NCI-H446 treated with DMSO at 0.1 percent for 48 hours (cell line): Measurements from ENCODE around the gene NOL4L.

Experiments used
- DNase-seq: peaks from one replicate; lab custom pipeline; 2025; lab: John Stamatoyannopoulos, UW

NOL4L gene

DNA sequence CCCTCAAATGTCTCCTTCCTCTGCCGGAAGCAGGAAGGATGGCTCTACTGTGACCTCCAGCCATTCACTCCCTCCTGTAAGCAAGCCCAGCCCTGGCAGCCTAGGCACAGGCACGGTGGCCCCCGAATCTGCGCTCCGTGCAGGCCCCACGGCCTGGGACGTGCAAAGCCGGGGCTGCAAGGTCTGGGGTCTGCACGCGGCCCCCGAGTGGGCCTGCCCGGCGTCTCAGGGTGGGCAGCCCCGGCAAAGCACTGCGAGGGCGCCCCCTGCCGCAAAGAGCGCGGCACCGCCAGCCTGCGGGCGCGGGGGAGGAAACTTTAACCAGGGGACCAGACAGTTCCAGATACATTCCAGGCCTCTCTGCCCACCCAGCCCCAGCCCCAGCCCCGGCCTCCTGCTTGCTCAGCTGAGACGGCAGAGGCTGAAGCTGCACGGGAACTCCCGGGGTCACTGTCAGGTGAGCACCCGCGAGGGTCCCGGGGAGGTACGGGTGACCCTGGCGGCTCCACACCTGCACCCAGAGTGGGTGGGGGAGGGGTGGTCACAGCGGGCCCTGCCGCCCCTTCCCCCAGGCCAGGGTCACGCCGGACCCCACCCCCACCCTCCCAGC lies 128.2 kb downstream of the NOL4L start:
- DNase-seq, result no peak

DNA sequence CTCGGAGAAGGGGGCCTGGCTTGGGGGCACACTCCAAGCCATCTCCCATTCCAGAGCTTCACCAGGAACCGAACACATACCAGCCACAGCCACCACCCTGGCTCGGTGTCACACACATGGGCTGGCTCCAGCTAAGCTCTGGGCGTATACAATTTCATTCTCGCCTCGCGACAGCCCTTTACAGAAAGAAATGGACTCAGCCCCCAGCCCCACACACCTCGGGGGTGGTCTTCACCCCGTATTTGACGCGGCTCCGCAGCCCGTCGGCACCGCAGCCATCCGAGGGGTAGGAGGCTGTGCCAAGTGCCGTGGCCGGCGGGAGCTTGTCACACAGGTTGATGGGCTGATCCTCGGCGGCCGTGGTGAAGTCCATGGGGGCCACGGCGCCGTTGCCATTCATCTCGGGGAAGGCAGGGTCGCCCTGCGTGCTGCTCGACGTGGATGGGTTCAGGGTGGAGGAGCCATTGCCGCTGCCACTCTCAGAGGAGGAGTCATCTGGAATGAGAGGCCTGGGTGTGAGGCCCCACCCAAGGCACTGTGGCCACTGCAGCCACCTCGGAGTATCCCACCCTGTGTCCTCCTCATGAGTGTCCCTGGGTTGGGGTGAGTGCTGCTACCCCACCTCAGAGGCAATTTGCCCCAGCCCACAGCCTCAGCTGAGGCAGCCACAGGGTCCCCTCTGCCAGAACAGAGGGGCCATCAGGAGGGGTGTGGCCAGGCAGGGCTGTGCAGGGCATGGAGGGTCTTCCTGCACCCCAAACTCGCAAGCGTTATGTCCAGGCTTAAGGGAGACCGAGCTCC lies 129.0 kb downstream of the NOL4L start:
- no peak for DNase-seq

DNA sequence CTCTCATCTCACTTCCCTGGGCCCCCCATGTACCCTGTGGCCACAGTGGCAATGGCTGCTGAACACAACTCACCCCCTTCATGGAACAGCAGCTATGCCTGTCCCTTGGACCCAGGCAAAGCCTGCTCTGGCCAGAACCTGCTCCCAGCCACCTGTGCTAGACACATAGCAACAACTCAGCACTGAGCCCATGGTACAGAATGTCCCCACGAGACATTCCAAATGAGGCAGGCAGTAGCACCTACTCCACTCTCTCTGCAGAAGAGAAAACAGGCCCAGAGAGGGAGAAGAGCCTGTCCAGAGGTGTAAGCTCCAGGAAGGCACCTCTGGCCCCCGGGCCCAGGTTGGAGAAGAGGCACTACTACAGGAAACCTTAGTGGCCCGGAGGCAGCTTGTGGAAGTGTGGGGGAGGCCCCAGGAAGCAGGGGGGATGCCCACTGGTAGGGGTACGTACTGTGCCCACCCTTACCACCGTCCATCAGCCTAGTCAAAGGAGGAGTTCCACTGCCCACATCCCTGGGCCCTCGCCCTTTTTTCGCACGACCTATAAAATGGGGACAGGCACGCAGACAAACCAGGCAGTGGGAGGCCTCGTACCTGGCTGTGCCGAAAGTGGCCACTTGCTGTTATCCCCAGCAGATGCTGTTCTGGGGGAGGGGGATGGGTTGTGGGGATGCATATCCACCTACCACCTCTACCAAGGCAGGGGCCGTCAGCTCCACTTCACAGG lies 129.8 kb downstream of the NOL4L start:
- DNase-seq, result no peak

DNA sequence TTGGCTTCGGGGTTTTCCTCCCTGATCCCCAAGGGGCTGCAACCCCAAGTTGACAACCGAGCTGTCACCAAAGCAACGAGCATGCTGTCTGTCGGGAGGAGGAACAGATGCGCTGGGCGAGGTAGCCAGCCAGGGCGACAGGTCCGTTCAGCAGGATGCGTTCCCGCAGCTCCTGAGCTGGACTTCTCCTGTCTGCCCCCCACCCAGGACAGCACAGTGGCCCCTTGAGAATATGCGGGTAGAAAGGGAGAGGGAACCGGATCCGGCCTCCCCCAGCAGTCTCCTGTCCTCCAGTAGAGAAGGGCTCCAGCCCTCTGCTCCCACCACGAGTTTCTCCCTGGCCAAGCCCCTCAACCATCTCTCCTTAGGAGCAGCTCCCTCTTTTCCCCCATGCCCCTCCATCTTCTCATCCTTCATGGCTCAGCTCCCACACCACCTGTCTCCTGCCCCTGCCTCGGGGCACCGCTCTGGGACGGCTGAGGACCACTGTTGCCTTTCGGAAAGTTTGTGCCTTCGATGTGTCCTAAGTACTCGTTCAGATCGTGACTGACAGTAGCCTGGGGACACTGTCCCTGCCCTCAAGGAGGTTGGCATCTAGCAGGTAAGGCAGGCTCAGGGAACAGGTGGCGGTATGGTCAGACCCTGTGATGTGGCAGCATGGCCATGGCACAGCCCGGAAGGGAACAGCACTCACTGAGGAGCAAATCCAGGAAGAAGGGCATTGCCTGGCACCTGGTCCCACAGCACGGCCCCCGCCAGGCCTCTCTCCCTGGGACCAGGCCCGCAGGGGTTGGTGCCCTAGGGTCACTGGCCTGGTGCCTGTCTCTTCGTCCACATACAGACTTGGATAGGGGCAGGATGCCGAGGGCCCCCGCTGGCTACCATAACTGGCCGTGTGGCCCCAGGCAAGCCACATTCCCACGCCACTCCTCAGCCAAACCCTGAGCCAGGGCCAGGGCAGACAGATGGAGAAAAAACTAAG lies 130.7 kb downstream of the NOL4L start:
- no peak for DNase-seq

DNA sequence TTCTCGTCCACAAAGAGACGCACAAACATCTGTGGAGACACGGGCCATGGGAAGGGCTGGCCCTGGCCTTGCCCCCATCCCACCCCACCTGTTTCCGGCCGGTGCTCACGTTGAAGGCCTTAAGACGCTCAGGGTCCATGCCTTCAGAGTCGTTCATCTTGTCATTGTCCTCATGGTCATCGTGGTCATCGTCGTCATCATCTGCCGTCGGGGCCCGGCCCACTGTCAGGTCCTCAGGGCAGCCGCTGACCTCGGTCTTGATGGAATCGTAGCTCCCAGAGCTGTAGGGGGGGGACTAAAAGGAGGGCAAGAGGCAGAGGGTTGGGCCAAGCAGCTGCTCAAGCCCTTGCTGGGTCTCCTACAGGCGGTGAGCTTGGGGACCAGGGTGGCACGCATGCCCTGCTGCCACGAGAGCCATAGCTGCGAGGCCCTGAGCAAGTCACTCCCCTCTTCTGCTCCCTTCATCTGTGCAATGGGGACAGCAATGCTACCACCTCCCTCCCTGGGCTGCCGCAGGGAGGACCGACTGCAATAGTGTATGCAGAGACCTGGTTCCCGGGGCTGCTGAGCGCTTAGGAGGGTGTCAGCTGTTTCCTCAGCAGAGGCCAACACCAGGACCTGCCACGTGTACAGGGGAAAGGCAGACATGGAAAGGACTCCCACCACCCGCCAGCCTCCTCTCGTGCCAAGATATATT lies 131.5 kb downstream of the NOL4L start:
- no peak for DNase-seq

DNA sequence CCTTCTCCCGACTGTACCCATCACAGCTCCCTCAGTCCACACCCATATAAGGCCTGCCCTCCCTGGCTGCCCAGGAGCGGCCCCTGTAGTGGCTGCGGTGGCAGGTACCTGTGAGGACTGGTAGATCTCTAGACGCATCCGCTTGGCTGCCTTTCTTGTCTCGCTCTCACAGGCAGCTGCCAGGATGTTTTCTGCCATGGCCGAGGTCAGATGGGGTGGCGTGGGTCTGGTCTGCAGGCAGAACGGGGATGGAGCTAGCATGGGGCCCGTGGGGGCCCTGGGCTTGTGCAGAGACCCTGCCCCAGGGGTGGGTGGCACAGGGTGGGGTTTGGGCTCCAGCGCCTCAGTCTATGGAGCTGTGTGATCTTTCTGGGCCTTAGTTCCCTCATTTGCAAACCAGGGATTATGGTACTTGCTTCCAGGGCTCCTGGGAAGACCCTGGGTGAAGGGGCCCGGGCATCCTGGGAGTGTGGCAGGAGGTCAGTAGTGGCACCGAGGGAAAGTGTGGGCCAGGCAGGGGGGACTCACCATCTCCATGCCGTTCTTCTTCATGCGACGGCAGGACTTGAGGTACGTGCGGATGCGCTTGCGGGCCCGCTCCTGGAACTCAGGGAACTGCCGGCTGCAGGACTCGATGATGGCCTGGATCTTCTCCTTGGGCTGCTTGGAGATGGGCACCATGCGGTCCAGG lies 132.2 kb downstream of the NOL4L start:
- no peak for DNase-seq

DNA sequence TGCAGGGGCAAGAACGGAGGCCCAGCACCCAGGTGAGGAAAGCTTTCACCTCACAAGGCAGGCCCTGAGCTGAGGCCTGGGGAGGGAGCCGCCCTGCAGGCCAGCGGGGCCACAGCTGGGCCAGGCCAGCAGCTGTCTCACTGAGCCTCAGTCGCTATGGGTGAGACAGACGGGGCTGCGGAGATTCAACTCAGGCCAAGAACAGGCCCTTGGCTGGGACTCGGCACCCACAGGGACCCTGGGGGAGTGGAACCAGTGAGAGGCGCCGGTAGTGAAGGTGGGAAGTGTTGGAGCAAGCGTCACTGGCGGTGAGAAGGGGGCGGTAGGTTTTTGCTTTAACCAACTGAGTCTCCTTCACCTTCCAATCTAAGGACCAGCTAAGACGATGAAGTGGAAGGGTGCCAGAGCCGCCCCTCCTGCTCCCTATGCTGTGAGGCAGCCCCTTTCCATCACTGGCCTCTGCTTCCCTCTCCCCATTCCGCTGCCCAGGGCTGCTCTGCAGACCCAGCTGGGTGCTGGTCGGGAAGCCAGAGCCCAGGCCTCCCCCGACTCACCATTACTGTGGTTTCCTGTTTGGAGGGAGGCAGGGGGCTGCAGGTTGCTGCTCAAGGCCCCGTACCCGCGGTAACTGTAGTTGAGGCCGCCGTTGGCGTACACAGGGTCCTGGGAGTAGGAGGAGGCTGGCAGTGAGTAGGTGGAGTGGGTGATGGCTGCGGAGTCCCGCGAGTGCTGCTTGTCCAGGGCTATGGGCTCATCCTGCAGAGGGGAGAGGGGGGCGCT lies 133.3 kb downstream of the NOL4L start:
- no peak for DNase-seq

DNA sequence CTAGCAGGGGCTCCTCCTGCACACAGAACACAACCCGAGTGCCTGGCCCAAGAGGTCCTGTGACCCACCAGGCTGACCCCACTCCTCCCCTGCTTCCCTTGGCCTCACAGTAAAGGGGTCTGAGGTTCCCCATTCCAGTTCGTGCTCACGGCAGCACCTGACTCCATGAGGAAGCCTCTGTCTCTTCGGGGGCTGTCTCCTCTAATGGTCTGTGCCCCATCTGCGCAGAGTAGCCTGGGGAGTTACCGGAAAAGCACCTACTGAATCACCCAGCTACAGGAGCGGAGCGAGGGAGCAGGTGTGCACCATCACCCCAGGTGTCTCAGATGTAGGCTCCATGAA lies 133.8 kb downstream of the NOL4L start:
- no peak for DNase-seq

DNA sequence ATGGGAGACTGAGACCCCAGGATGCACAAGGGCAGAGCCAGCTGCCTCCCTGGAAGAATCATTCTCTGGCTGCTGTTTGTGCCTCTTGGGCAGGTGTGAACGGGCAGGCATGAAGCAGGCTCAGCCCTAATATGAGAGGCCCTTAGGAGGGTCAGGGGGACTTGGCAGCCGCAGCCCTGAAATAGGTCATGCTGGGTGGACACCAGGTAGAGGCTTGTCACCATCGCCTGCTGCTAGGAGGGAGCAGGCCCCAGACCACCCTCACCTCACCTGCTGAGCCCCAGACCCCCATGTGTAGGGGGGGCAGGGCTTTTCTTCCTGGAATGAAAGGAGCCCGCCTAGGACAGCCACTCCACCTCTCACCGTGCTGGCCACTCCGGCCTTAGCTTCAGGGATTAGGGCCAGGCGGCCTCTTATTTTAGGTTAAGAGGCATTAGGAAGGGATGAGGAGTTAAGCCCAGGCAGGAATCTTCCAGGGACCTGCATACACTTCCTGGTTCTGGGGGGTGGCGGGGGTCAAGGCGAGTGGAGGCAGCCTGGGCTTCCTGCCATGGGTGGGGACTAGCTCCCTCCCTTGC lies 134.6 kb downstream of the NOL4L start:
- DNase-seq, result no peak

DNA sequence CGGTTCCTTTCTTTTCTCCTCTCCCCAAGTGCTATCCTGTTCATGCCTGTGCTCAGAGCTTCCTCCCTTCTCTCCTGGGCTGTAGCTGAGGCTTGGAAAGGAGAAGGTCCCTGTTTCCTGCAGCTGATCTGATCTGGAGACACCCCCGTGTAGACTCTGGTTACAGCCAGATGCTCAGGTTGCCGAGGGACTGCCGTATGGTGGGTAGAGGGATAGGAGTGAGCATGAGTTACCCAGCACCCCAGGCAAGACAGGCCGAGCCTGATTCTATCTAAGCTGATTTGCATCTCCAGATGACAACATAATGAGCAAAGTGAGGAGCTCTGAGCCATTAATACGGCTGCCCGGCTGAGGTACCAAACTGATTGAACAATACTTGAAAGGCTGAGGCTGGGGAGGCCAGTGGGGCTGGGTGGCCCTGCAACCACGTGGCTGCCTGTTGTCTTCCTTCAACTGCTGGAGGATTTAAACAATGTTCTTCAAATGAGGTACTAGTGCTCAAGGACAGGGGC lies 135.2 kb downstream of the NOL4L start:
- no peak for DNase-seq

DNA sequence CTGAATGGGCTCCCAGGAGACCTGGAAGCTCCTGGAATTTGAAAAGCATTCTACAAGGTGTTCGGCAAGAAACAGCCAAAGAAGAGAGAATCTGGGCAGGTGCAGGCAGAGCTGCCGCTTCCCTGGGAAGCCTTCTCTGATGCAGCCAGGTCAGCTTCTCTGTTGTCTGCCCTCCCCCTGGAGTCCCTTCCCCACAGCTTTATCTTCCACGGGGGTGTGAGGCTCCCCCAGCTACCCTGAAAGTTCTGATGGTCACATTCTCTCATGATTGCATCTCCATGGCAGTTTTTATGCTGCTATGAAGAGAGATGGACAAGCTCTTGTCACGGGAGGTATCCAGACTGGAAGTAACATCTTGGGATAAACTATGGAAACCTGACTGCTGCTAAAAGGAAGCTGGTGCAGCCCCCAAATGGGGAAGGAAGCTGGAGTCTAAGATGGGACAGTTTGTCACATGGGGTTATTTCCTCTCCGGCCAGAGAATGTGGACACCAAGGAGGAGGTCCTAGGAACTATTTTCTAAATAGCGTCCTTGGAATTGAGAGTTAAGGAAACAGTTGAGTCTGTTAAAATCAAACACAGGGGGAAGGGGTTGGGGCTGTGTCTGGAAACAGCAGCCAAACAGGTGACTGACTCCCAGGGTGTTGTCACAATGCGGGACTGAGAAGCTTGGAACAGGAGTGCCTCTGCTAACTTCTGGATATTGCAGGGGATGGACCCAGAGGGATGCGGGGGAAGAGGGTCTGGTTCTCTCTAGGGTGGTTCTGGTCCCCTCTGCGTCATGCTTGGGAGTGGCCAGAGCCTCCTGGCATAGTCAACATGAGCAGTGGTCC lies 135.9 kb downstream of the NOL4L start:
- DNase-seq, result no peak

DNA sequence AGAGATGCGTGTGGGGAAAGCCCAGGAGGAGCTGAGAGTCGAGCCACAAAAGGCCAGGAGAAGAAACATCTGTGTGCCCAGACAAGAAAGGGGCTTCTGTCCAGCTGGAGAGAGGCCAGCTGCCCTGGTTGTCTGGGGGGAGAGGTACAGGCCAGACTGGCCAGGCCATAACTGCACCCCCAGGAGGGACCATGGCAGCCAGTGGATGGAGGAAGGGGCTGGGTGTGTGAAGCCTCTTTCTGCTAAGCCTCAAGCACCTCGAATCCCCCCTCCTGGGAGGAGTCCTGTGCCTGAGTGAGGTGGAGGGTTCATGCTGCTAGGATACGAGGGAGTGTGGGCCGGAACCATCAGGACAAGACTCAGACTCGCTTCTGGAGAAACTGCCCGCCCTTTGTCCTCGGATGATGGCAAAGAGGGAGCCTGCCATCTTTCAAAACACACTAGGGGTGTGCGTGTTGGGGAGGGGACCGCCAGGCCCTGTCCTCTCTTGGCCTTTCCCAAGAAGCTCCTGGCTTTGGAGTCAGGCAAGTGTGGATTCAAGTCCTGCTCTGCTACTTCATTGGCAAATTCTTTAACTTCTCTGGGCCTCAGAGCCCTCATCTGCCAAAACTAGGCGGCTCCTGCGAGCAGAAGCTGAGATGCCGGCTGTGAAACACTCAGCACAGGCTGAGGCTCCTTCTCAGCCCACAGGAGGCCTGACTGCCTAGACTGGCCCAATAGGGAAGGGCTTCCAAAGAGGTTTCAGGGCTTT lies 136.7 kb downstream of the NOL4L start:
- DNase-seq, result no peak

DNA sequence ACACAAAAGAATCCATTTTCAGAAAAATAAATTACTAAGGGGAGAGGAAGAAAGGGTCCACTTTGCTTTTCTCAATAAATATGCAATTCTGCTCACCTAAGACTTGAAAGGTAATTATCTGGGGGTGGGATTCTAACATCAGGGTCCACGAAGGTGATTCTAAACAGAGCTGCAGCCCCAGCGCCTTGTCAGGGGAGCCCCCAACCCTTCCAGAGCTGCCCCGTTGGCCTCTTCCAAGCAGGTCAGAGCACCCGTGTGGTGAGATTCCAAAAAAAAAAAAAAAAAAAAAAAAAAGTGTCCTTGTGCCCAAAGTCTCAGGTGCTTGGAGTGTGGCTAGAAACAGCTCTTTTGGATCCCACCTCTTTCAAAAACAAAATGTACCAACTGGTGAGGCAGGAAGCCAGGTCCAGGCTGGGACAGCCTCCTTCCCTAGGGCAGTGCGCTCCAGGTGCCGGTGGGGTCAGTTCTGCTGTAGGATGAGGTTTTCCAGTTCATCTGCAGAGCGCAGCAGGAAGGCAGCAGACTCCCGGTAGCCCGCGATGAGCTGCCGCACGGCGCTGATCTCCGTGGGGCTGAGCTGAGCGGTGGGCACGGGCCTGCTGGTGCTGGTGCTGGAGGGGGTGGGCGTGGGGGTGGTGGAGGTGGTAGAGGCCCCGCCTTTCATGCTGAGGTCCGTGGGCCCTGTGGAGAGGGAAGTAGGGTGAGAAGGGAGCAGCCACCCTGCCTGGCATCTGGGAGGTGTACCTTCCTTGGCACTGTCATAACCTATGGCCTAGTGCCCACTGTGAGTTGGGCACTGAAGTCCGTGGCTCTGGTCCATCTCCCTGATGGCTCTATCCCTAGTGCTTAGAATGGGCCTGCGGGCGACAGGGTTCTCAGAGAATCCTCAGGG lies 137.8 kb downstream of the NOL4L start:
- no peak for DNase-seq

DNA sequence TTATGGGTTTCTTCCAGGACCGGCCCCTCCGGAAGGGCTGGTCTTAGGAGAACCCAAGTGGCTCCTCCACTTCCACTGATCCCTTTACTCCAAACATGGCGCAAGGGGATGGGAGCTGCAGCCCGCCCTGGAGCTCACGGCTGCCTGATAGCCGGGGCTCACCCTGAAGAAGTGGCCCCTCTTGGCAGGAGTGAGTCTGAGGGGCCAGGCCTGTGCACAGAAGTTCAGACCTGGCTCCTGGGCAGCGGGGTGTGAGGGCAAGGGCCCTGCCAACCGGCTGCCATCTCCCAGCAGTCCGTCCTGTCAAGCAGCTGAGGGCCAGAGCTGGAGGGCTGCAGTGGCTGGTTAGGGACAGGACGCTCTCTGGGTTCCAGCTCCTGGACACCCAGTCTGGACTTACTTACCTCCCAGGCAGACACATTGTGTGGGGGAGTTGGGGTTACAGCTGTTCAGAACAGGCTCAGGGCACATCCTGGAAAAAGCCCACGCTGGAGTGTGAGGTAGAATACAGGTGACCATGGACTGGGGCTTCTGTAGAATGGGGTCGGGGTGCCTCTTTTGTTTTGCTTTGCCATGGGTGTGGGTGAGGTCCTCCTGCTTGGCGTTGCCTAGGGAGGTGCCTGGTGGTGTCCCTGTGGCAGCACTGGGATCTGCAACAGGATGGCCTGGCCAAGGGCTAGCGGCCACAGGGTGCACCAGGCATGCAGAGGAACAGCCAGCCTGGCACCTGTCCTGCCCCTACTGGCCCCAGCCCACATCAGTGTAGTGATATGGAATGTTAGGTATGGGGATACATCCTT lies 138.6 kb downstream of the NOL4L start:
- no peak for DNase-seq

DNA sequence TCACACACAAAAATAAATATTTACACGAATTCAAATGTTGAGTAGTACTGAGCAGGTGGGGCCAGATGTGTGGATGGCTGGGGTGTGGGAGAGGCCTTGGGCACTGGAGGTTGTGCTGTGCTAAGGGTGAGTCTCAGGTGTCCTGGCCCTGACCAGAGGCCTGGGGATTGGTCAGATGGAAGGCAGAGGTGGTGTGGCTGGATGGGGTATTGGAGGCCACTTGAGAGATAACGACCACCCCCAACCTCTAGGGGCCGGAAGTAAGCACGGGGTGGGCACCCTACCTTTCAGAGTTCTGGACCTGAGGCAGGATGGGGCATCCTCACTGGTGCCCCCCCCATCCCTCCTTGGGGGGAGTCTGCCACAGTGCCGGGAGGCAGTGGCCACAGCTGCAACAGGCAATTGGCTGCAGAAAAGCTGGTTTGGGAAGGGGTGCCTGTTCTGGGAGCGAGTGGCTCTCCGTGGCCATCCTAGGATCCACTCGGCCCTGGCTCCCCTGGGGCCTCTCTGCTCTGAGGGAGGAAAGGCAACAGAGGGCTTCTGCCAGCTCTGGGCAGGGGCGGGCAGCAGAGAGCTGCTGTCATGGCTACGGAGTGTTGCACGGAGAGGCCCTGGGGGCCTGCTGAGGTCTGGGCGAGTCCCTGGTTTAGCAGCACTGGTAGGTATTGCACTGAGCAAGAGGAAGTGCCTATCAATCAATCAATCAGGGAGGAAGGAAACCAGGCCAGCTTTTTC lies 139.4 kb downstream of the NOL4L start:
- no peak for DNase-seq
